H4 (cell line): ENCODE results near the gene LDB2. TPM values are rescaled to one million over a fixed set of nuclear protein-coding genes. Genes with fewer than 3 reads are reported as not detected.
"Not testable (repeated sequence)": the region's sequence is repeated elsewhere in the genome, so short reads cannot be mapped to it uniquely, and the experiment has no call there.

Experiments used
- DNase-seq: peaks from one replicate; pipeline ENCODE4 v3.0.0-alpha.2; 2015; ENCODE audit warnings: low spot score
- total RNA-seq: library from RNA; depleted of rRNA; stranded (reverse); fragments of >200 nt; shearing (Covaris generic); gene quantifications from 2 replicates; pipeline ENCODE4 v1.2.3, GENCODE V29; 2014

The LDB2 gene
- total RNA-seq, 1 experiment from 2014 or later: 16.8 TPM

DNA sequence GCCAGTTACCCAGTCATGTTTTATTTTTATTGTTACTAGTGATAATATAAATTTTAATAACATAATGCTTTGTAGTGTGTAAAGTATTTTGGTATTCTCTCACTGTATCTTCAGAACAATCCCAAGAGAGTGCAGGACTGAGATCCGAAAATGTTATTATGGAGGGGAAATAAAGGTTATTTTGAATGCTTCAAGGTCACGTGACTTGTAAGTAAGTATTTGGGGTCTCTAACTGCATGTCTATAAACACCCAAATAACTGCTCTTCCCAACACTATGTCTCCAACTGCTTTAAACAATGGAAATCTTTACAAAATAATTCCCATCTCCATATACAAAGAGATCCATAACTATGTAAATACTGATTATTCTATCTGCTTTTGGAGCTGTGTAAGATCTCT lies 302.2 kb downstream of the LDB2 start:
- DNase-seq: no peak

DNA sequence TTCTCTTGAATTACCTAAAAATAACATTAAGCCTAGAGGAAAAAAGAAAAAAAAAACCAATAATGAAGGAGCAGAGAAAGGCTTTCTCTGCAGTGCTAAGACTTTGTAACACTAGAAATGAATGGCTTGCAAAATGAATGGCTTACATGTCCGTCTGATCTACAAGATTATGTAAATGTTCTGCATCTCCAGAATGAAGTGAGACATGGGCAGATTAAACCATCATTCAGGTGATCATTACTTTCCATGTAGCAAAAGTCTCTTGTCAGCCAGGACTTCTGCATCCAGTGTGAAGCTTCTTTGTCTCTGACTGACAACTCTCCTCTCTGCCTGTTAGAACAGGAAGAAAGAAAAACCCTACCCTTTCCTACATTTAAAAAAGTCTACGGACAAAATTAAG lies 304.3 kb downstream of the LDB2 start:
- DNase-seq: no peak

DNA sequence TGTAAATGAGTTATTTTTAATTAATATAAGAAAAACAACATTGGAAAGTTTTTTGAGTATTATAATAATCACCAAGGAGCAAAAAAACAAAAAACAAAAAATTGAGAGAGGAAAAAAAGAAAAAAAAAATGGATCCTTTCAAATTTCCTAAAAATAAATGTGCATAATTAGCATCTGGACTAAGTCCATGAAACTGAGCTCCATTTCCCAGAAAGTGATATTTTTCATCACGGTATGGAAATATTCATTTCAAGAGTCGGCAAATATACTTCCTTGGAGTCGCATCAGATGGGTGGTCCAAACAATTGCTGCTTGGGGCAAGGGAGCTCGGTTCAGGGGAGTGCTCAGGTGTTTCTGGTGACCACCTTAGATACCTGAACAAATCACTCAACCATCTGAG lies 305.1 kb downstream of the LDB2 start:
- no peak for DNase-seq

DNA sequence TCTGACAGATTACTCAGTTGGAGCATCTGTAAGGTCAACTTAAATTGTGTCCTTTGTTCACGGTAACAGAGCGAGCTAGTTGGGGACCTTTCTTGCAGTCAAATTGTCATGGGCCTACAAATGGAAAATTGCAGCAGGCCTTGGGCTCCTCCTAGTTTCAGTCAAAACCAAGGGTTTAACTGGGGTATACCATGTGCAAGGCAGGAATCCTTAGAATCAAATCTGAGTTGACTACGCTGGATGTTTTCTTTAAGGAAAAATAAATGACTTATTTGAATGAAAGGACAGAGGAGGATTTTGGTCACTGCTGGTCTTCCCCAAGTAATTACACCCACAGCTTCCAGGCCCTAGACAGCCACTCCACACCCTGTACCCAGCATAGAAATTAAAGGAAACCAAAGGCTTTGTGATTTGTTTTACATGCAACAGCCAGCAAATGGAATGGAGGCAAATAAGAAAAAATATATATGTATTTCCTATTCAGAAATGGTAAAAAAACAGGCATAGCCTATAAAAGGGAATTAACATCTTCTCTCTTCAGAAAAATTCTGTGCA lies 307.1 kb downstream of the LDB2 start:
- DNase-seq: no peak

DNA sequence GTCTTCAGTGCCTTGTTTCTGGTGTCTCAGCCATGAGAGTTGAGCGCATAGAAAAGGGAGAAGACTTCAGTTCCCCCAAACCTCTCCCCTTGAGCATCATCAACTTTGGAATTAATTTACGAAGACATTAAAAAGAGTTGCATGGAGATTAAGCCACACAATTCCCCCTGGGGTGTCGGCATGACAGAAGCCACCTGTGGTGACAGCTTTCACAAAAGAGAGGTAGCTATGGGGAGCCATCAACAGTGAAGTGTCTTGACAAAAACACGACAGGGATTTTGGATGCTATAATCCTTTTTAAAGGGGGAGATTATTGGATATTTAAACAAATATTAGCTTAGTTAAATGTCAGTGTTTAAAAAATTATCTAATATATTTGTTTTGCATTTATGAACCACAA lies 307.6 kb downstream of the LDB2 start:
- no peak for DNase-seq

DNA sequence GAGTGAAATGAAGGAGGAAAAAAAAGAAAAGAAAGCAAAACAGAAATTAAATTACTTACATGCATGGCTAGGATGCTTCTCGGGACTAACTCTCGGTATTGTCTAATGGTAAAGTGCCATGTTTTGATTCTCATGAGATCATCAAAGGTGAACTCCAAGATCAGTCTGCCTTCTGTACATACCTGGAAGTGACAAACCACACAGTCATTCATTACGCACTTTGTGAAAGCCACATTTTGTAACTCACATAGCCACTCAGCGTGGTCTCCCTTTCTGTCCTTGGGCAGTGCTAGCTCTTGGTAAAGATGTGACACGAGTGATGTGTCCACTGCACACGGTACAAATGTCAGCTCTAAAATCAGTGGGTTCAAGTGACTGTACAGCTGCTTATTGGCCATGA lies 309.8 kb downstream of the LDB2 start:
- peak; percentile 19 for DNase-seq

DNA sequence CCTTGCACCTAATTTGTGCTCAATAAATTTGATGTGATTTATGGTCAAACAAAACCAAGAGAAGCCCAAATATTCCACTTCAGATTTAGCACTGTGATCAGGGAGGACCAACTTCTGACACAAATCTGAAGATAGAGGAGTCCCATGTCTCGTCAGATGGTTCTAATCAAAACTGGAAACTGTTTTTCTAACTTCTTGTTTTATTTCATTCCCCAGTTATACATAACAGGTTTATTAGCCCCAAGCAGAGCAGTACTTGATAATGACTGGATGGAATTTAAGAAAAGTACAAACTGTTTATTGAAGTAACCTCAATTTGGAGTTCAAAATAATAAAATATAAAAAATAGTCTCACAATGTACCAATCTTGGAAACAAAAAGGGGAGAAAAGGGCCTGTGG lies 310.3 kb downstream of the LDB2 start:
- no peak for DNase-seq

DNA sequence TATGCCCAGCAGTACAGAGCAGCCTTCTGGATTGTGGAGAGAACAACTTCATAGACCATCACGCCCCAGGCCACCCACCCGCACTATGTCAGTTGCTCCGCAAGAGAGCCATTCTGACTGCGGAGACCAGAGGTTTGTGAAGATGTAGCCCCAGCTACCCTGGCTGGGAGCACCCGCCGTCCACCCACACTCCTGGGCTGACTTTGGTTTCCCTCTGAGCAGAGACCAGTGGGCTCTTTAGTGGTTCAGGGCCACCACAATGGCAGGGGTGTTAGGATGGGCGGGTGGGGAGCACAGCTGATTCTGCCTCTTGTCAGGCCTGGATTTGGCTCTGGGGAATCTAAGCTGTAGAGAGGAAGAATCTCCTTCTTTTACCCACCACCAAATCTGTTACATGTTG lies 313.4 kb downstream of the LDB2 start:
- DNase-seq: no peak

DNA sequence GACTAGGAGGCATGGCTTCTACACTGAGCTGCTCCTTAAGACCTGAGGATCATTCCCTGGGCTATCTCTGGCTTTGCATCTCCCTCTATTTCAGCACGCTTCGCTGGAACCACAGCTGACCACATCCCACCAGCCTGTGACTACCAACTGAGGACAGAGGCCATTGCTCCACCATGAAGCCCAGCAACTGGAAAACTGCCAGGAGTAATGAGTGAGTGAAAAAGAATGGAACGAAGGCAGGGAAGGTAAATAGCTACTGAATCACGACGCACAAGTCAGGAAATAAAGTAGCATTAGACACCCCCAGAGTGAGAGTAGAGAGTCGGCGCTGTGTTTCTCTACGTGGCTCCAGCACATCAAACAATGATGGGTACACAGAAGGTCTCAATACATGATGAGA lies 314.7 kb downstream of the LDB2 start:
- DNase-seq: no peak

DNA sequence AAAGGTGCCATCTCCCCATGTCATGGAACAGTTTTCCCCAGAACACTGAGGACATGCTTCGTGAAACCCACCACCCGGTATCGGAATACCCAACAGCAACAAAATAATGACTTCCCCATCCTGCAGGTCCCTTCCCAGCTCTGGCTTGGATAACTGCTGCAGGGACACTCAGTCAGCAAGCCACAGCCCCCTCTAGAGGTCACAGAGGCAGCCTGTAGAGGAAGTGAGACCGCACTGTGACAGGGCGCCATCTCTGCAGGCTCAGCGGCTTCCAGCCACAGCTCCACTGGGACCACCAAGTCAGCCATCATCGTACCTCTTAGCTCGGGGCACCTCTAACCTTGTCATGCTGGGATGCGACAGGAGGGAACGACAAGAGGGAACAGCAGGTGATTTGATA lies 315.9 kb downstream of the LDB2 start:
- DNase-seq: peak; percentile 43

DNA sequence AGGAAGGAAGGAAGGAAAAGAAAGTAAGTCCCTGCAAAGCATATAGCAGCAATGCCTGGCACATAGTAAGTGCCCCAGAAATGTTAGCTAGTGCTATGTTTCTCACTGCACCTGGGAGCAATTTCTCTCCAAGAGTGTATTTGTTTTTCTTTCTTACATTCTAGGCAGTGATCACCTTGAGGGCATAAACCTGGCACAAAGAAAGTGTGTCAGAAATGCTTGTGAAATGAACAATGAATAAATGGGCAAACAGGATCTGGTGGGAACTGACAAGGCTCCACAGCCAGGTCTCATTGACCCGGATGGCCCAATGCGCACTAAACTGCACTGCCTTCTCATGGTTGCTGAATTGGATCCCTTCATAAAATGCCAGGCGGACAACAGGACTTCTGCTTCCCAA lies 316.4 kb downstream of the LDB2 start:
- no peak for DNase-seq

DNA sequence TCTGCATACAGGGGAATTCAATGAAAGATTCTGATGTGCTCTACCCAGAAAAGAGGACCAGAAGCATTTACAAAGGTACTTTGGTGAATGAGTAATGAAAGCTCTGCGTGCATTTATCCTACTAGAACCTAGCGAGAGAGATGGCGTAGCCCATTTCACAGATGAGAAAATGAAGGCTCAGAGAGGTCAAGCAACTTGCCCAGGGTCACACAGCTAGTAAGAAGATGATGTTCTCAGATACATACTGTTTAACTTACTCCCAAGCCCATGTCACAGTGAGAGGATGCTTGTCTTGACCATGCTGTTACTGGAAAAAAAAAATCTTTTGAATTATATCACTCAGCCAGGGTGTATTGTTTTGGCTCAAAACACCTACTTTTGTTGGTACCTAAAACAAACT lies 317.3 kb downstream of the LDB2 start:
- no peak for DNase-seq

DNA sequence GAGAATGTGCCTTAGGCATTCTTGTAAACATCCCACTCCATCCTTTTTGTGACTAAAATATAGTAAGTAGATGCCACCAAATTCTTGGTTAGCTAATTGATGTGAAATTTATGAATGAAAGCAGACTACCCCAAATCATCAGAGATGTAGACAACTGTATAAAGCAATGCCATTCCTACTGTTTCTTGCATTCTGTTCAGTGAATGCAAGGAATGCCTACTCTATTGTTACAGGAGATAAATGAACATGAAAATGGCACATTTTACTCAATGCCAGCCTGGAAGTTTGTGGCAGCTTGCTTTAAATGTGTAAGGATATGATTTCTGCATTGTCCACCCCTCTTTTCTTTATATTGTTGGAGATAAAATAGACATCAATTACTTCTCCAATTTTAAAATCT lies 317.9 kb downstream of the LDB2 start:
- no peak for DNase-seq

DNA sequence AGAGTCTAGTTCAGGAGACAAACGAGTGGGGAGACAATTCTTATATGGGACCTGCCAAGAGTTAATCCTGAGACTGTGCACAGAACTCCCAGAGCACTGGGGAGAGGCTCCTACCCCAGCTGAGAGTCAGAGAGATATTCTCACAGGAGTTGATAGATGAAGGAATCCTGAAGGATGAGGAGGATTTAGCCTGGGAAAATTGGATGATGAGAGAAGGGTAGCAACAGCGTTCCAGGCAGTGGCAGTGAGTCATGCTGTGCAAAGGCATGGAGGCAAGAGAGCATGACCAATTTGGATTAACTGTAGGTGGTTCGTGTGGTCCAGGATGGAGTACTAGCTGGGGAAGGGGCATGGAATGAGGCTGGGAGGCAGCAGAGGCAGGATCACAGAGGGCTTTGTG lies 318.6 kb downstream of the LDB2 start:
- DNase-seq: peak; percentile 56

DNA sequence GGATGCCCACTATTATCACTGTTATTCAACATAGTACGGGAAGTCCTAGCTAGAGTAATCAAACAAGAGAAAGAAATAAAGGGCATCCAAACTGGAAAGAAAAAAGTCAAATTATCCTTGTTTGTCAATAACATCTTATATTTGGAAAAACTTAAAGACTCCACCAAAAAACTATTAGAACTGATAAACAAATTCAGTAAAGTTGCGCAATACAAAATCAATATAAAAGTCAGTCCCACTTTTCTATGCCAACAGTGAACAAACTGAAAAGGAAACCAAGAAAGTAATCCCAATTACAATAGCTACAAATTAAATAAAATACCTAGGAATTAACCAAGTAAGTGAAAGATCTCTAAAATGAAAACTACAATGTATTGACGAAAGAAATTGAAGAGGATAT lies 321.3 kb downstream of the LDB2 start:
- DNase-seq: no peak

DNA sequence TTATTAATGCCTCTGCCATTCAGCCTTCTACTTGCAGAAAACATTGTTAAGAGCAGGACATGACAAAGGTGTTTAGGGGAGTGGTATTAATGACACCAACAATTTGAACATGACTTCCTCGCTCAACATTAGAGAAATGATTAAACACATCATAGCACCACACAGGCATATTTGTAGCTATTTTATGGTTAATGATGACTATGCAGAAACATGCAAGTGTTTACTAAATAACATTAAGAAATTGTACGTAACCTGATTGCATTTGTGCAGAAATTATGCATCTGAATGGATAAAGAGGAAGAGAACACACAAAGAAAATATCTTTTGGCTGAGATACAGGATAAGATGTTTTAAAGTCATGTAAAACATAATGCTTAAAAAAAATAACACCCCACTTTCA lies 323.5 kb downstream of the LDB2 start:
- DNase-seq: no peak

DNA sequence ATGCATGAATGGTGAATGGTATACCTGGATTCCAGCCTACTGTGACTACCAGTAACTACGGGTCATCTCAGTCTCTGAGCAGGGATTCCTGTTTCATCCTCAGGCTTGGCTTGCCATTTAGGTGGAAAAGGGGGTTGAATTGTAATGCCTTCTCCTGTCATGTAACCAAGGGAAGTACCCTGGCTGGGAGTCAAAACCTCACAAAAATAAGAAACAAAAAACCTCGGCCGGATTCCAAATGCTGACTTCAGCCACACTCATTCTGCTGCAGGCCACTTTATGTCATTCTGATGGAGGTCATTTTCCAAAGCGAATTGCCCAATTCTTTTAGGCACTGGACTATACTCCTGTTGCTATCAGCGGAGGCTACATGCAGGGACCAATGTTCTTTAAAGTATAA lies 324.7 kb downstream of the LDB2 start:
- peak; percentile 79 for DNase-seq

DNA sequence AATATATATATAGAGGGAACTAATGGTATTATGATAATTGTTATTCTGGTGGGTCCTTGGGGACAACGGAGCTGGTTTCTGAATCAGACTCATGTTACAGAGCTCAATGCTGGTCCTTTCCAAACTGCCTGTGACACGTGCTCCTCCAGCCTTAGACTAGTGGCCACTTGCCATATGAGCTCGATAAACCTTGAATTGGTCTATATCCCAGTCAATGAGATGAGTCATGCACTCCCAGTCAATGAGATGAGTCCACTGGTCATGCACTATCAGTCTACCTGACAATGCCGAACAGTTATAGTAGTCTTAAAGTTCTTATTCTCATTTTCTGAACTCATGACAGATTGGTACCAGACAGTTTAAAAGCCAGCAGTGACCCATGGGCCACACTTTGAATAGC lies 325.2 kb downstream of the LDB2 start:
- DNase-seq: peak; percentile 41

DNA sequence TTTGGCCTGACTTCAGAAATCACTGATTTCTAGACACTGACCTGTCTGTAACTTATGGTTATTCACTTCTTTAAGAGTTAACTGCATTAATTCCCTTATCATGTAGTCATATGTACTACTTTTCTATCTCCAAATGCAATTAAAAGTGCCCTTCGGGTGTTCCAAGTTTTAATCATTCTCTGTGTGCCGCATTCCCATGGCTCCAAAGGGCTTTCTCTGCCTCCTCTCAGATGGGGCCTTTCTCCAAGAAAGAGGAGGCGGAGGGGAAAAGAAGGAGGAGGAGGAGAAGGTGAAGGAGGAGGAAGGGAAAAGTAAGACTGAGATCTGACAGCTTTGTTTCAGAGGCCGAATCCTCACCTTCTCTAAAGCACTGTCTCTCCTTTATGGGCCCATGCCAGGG lies 325.8 kb downstream of the LDB2 start:
- no peak for DNase-seq

DNA sequence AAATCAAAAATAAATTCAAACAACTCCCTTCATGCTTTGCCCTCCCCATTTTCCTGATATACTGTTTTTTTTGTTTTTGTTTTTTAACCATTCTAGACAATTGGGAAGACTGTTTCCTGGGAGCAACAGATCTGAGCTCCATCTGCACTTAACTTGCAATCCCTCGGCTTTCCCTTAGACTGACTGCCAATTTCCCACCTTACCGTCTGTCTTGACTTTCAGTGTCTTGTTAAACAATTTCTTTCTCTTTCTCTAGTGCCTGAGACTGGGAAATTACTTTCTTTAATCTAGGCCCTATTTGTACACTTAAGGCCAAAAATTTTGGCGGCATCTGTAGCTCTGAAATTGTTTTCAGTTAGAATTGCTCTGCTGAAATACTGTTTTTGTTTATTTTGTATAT lies 326.3 kb downstream of the LDB2 start:
- DNase-seq: no peak

DNA sequence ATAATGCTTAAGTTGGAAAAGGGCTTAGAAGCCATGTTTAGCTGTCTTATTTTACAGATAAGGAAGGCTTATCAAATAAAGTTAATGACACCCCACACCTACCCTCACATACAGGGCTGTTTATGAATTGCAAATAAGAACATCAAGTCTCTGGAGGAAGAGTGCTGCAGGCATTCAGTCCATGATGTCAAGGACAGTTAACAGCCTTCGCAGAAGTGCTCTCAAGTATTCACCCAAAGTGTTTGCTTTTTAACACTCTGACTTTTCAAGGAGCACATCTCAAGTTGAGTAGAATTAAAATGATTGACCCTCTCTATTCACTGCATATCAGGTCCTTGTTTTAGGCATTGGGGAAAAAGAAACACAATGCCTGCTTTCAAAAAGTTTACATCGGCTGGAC lies 328.7 kb downstream of the LDB2 start:
- no peak for DNase-seq

DNA sequence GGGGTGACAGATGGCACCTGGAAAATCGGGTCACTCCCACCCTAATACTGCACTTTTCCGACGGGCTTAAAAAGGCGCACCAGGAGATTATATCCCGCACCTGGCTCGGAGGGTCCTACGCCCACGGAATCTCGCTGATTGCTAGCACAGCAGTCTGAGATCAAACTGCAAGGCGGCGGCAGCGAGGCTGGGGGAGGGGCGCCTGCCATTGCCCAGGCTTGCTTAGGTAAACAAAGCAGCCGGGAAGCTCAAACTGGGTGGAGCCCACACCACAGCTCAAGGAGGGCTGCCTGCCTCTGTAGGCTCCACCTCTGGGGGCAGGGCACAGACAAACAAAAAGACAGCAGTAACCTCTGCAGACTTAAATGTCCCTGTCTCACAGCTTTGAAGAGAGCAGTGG lies 341.1 kb downstream of the LDB2 start:
- not testable (repeated sequence) for DNase-seq

DNA sequence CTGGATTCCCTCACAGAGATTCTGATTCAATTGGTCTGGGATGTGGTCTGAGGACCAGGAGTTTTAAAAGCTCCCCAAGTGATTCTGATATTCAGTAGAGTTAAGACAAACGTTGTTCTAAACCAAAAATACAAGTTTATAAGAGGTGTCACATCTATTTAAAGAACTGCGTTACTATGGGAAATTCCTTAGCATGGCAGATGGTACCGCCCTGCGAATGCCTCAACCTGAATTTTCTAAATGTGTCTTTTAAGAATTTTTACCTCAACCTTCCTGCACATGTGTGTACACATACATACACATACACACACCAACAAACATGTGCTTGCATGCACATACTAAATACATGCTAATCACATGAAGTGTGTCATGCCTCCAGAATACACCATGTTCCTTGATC lies 343.3 kb downstream of the LDB2 start:
- DNase-seq: no peak

DNA sequence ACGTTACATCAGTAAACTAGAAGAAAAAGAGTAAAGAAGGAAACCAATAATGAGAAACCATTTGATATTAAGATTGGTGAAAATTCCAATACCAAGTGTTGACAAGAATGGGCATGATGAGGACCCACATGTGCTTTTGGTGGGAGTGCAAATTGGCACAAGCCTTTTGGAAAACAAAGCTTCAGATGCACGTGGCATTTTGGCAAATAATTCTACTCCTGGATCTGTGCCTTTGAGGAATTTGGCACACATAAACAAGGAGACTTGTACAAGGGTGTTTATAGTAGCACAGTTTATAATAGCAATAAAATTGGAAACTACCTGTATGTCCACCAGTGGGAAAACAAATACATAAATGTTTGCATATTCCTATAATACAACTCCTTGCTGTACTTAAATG lies 347.9 kb downstream of the LDB2 start:
- no peak for DNase-seq

DNA sequence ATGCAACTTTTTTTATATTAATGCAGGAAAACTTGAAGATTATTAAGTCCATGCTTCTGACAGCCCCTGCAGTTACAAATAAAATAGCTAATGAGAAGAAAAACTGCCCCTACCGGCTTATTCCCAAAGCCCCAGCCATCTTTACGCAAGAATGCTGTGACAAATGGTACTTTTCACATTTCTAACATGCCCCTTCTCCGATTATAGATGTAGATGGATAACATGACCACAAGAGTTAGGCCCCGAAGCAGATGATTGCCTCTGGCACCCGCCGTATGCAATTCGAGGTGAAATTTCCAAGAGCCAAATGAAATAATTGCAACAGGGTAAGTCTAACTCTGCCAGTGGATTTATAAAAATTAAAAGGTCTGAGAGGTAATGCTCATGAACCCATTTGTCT lies 352.8 kb downstream of the LDB2 start:
- no peak for DNase-seq
